Uterus (tissue), 2 donors: ENCODE measurements around the gene JPH2.

Experiments used
- POLR2A ChIP-seq, 2 donors: fragments of 450-650 bp; IDR thresholded peaks; one replicate each; pipeline ENCODE4 v1.6.1; 2016; ENCODE audit warnings: antibody characterized with exemption in 2 of 2, mild to moderate bottlenecking in 1 of 2, moderate library complexity in 1 of 2
- TF ChIP-seq, protein P1 (sequence below), 4 experiments: fragments of 200-600 bp in 2 of 4; fragments of 450-650 bp in 2 of 4; sonication (generic) in 2 of 4; IDR thresholded peaks; one replicate each; pipeline ENCODE4 v1.5.1; 2016 to 2019; ENCODE audit warnings: antibody characterized with exemption in 4 of 4, mild to moderate bottlenecking in 2 of 4, moderate library complexity in 1 of 4

DNA sequence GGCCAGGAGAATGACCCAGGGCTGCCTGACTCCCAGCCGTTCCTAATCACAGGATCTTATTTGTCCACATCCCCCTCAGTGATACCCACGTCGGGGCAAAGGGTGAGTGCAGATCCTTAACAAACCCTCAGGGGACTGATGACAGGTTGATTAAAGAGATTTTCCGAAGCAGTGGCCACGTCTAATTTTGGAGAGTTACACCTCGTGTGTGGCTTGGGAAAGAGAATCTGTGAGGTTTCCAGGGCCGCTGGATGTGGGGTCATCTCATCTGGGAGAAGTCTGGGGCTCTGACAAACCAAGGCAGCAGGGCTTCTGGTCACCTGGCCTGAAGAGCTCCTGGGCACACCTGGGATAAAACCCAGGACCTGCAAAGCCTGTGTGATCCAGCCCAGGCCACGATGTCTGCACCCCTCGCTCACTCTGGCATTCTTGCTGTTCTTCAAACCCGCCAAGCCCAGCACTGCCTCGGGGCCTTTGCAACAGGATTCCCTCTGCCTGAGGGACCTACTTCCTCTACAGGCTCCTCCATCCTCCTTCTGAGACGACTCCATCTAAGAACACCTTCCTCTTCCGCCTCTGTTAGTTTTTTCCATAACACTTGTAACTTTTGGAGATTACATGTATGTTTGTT is 4.7 kb downstream of the JPH2 start:
- TF ChIP-seq, protein P1, sequence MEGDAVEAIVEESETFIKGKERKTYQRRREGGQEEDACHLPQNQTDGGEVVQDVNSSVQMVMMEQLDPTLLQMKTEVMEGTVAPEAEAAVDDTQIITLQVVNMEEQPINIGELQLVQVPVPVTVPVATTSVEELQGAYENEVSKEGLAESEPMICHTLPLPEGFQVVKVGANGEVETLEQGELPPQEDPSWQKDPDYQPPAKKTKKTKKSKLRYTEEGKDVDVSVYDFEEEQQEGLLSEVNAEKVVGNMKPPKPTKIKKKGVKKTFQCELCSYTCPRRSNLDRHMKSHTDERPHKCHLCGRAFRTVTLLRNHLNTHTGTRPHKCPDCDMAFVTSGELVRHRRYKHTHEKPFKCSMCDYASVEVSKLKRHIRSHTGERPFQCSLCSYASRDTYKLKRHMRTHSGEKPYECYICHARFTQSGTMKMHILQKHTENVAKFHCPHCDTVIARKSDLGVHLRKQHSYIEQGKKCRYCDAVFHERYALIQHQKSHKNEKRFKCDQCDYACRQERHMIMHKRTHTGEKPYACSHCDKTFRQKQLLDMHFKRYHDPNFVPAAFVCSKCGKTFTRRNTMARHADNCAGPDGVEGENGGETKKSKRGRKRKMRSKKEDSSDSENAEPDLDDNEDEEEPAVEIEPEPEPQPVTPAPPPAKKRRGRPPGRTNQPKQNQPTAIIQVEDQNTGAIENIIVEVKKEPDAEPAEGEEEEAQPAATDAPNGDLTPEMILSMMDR (IDR thresholded peaks at IDR 0.05) = no peak
- TF ChIP-seq POLR2A (IDR thresholded peaks at IDR 0.05) = no peak
